K562 (cell line): ENCODE data around the gene MAP1S. TPM values are rescaled to one million over a fixed set of nuclear protein-coding genes. Genes with fewer than 3 reads are reported as not detected.

Source experiments
- ARID3A ChIP-seq: IDR thresholded peaks from 2 replicates; pipeline ENCODE4 v1.6.1; 2012; ENCODE audit warnings: low read depth, low read length, improper control_type of control experiment, borderline replicate concordance
- ARNT ChIP-seq, 2 experiments: fragments of 450-650 bp; IDR thresholded peaks; 2 replicates each; pipeline ENCODE4 v1.6.1; 2016; ENCODE audit warnings: mild to moderate bottlenecking in 1 of 2
- ASH1L ChIP-seq: fragments of 450-650 bp; IDR thresholded peaks from 2 replicates; pipeline ENCODE4 v1.6.1; 2018; ENCODE audit warnings: borderline replicate concordance, mild to moderate bottlenecking, low read depth; ENCODE audit not compliant: partially characterized antibody
- C11orf30 ChIP-seq: fragments of 450-650 bp; IDR thresholded peaks from 2 replicates; pipeline ENCODE4 v1.6.1; 2016; ENCODE audit warnings: low read depth, mild to moderate bottlenecking
- CC2D1A ChIP-seq: fragments of 450-650 bp; IDR thresholded peaks from 2 replicates; pipeline ENCODE4 v1.6.1; 2017; ENCODE audit warnings: mild to moderate bottlenecking
- E2F6 ChIP-seq, 2 experiments: IDR thresholded peaks; 2 replicates each; pipeline ENCODE4 v1.6.1; 2011; ENCODE audit warnings: borderline replicate concordance in 1 of 2, control low read depth in 1 of 2, low read depth in 1 of 2, low read length in 1 of 2, mild to moderate bottlenecking in 1 of 2, mixed read lengths in 1 of 2, moderate library complexity in 1 of 2; ENCODE audit not compliant: insufficient read depth in 1 of 2, insufficient read length in 1 of 2, poor library complexity in 1 of 2, severe bottlenecking in 1 of 2; ENCODE audit errors: extremely low read depth in 1 of 2
- ESRRA ChIP-seq: fragments of 450-650 bp; IDR thresholded peaks from 2 replicates; pipeline ENCODE4 v1.6.1; 2014; ENCODE audit warnings: low read depth, mild to moderate bottlenecking, moderate library complexity, borderline replicate concordance
- FUS ChIP-seq: fragments of 200-400 bp; formaldehyde crosslinking; optimal IDR thresholded peaks from 2 replicates; pipeline ENCODE3; 2017; ENCODE audit warnings: low read depth, low read length
- HMG20A ChIP-seq: fragments of 450-650 bp; formaldehyde crosslinking; conservative IDR thresholded peaks from 2 replicates; pipeline ENCODE4 v1.4.0; 2020; ENCODE audit warnings: mild to moderate bottlenecking, mixed read lengths
- PML ChIP-seq: IDR thresholded peaks from 2 replicates; pipeline ENCODE4 v1.6.1; 2012; ENCODE audit warnings: low read length, inconsistent platforms
- PREB ChIP-seq: sonication (generic); formaldehyde crosslinking; IDR thresholded peaks from 2 replicates; pipeline ENCODE4 v1.8.1; 2023; ENCODE audit warnings: mild to moderate bottlenecking, missing genetic modification reagents
- RAD21 ChIP-seq, 2 experiments: fragments of 250-450 bp in 1 of 2; fragments of 450-650 bp in 1 of 2; sonication (Bioruptor Pico) in 1 of 2; formaldehyde crosslinking in 1 of 2; IDR thresholded peaks in 1 of 2; conservative IDR thresholded peaks in 1 of 2; 2 replicates each; pipeline versions ENCODE4 v1.4.0 to v1.8.0; 2020 to 2022; ENCODE audit warnings: mild to moderate bottlenecking in 2 of 2, moderate library complexity in 1 of 2
- RFX7 ChIP-seq: fragments of 250-450 bp; sonication (Bioruptor Pico); IDR thresholded peaks from 2 replicates; pipeline ENCODE4 v1.5.1; 2021; ENCODE audit warnings: mild to moderate bottlenecking
- SMAD4 ChIP-seq: fragments of 250-450 bp; sonication (Bioruptor Pico); conservative IDR thresholded peaks from 2 replicates; pipeline ENCODE4 v1.8.0; 2021; ENCODE audit warnings: inconsistent platforms, mild to moderate bottlenecking, moderate library complexity
- SP2 ChIP-seq: IDR thresholded peaks from 2 replicates; pipeline ENCODE4 v1.6.1; 2011; ENCODE audit warnings: mild to moderate bottlenecking, low read depth, low read length, moderate library complexity; ENCODE audit not compliant: poor library complexity, severe bottlenecking; ENCODE audit errors: extremely low read depth
- SPI1 ChIP-seq: IDR thresholded peaks from 2 replicates; pipeline ENCODE4 v1.6.1; 2011; ENCODE audit warnings: low read depth, low read length, control low read depth, borderline replicate concordance
- TEAD1 ChIP-seq, 2 experiments: fragments of 450-650 bp in 1 of 2; sonication (generic) in 1 of 2; formaldehyde crosslinking; IDR thresholded peaks; 2 replicates each; pipeline versions ENCODE4 v1.4.0 to v1.8.0; 2020 to 2022; ENCODE audit warnings: mild to moderate bottlenecking in 2 of 2, missing genetic modification reagents in 1 of 2
- XRCC4 ChIP-seq: IDR thresholded peaks from one replicate; pipeline ENCODE4 v1.6.1; 2011; ENCODE audit not compliant: insufficient read depth, insufficient read length; ENCODE audit errors: extremely low read depth
- ZBED1 ChIP-seq: IDR thresholded peaks from 2 replicates; pipeline ENCODE4 v1.6.1; 2014
- ZNF184 ChIP-seq: sonication (generic); formaldehyde crosslinking; IDR thresholded peaks from 2 replicates; pipeline ENCODE4 v1.5.0; 2020; ENCODE audit warnings: missing genetic modification reagents
- ZNF23 ChIP-seq: fragments of 250-450 bp; sonication (Bioruptor Pico); IDR thresholded peaks from 2 replicates; pipeline ENCODE4 v1.4.0; 2020; ENCODE audit warnings: mild to moderate bottlenecking
- ZNF24 ChIP-seq: fragments of 450-650 bp; IDR thresholded peaks from 2 replicates; pipeline ENCODE4 v1.6.1; 2016
- ZNF3 ChIP-seq: fragments of 250-450 bp; sonication (Bioruptor Pico); IDR thresholded peaks from 2 replicates; pipeline ENCODE4 v1.5.0; 2021; ENCODE audit warnings: mild to moderate bottlenecking, moderate library complexity
- ZNF436 ChIP-seq: fragments of 250-450, 450-650 bp; sonication (Bioruptor Pico); formaldehyde crosslinking; IDR thresholded peaks from 2 replicates; pipeline ENCODE4 v1.7.0; 2020; ENCODE audit warnings: mild to moderate bottlenecking
- ZNF778 ChIP-seq: fragments of 450-650 bp; formaldehyde crosslinking; IDR thresholded peaks from 2 replicates; pipeline ENCODE4 v1.4.0; 2020; ENCODE audit warnings: mild to moderate bottlenecking, moderate library complexity
- ZNF785 ChIP-seq: fragments of 250-450 bp; sonication (Bioruptor Pico); IDR thresholded peaks from 2 replicates; pipeline ENCODE4 v1.4.0; 2020; ENCODE audit warnings: mild to moderate bottlenecking
- polyA plus RNA-seq, 8 experiments: library from polyadenylated mRNA; depleted of rRNA in 4 of 8; stranded (reverse) in 5 of 8; unstranded in 3 of 8; fragments of >200 nt; fragmentation: Nextera tagmentation in 2 of 8; fragmentation: Illumina TruSeq in 1 of 8; extraction: Ambion mirVana in 2 of 8; extraction: Trizol in 1 of 8; gene quantifications; 2 replicates each; pipeline versions ENCODE4 v1.2.1 to v1.2.3, GENCODE V29; 2011 to 2014; ENCODE audit warnings: inconsistent platforms in 1 of 8, missing spikeins in 1 of 8
- total RNA-seq, 7 experiments: library from RNA; depleted of rRNA in 6 of 7; stranded (reverse); fragments of >200 nt in 6 of 7; fragmentation: Illumina TruSeq in 2 of 7; extraction: Trizol in 2 of 7; gene quantifications; 2 replicates each; pipeline versions ENCODE4 v1.2.1 to v1.2.3, GENCODE V29; 2011 to 2021; ENCODE audit warnings: low replicate concordance in 1 of 7

Gene MAP1S
- total and polyA plus RNA-seq, 9 of the 15 experiments (the other 6 are each of a cell fraction or from before 2014, with no cell fraction given): 2.0 to 81.0 (median 9.5) TPM

GRCh38 chr19:17718947-17719711, at the start of gene MAP1S (continued):
- TF ChIP-seq C11orf30 (peak; percentile 56; the same call in 1 of the 2 replicates), ZNF23 (CRISPR knock-in tag) (no peak), RAD21 (CRISPR knock-in tag; conservative IDR thresholded peaks at IDR 0.05 in 1 of 2, IDR thresholded peaks at IDR 0.05 in 1 of 2) (no peak), ZNF24 (no peak), ARID3A (no peak), ESRRA (no peak; the same call in 1 of the 2 replicates), SMAD4 (CRISPR knock-in tag) (no peak), PREB (CRISPR knock-in tag) (no peak), E2F6 (IDR thresholded peaks at IDR 0.05; ENCODE audit: borderline replicate concordance in 1 of 2, extremely low read depth in 1 of 2, insufficient read depth in 1 of 2, insufficient read length in 1 of 2, low read depth in 1 of 2, low read length in 1 of 2, poor library complexity in 1 of 2, severe bottlenecking in 1 of 2) (peak in 1 of 2 experiments; percentile 13), TEAD1 (CRISPR knock-in tag; IDR thresholded peaks at IDR 0.05) (no peak), ZNF778 (no peak), CC2D1A (no peak), SPI1 (no peak), ZNF3 (CRISPR knock-in tag) (no peak), SP2 (no peak), ZBED1 (no peak), ZNF184 (no peak), RFX7 (no peak), XRCC4 (no peak), PML (peak; percentile 41; the same call in 1 of the 2 replicates), ZNF436 (CRISPR knock-in tag) (no peak), ARNT (IDR thresholded peaks at IDR 0.05) (no peak), ZNF785 (no peak), FUS (peak; percentile 21), ASH1L (no peak), HMG20A (CRISPR knock-in tag) (no peak)
